NCI-H748 treated with DMSO at 0.1 percent for 48 hours (cell line): ENCODE data around the gene CDK5RAP3.
"Not testable (repeated sequence)": the region's sequence is repeated elsewhere in the genome, so short reads cannot be mapped to it uniquely, and the experiment has no call there.

Experiments used
- DNase-seq: peaks from one replicate; lab custom pipeline; 2025; lab: John Stamatoyannopoulos, UW

CDK5RAP3 gene

GRCh38 chr17:47975189-47975822 is 4.4 kb downstream of the CDK5RAP3 start:
- DNase-seq = no peak

- no peak for DNase-seq
Measured at GRCh38 chr17:47975823-47976205, 4.9 kb downstream of the CDK5RAP3 start.

DNA sequence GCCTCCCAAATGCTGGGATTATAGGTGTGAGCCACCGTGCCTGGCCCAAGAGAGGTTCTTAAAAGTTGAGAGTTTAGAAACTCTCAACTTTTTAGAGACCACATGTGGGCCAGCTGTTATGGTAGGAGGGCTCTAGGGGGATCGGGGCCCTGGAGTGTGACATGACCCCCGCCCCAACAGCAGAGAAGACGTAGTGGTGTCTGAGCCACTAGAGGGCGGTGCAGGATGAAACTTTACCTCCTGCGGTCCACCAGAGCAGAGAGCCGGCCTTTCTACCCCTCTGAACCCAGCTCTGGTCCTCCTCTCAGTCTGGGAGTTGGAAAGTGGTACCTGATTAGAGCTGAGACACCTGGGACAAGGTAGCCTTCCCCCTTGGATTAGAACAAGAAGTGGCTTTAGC is 7.4 kb downstream of the CDK5RAP3 start:
- peak; percentile 8 for DNase-seq

- no peak for DNase-seq
Measured at GRCh38 chr17:47980541-47980940, 9.6 kb downstream of the CDK5RAP3 start.

- no peak for DNase-seq
Measured at GRCh38 chr17:47981462-47981861, 10.5 kb downstream of the CDK5RAP3 start.

GRCh38 chr17:47982091-47982617 is 11.2 kb downstream of the CDK5RAP3 start:
- DNase-seq = no peak

DNA sequence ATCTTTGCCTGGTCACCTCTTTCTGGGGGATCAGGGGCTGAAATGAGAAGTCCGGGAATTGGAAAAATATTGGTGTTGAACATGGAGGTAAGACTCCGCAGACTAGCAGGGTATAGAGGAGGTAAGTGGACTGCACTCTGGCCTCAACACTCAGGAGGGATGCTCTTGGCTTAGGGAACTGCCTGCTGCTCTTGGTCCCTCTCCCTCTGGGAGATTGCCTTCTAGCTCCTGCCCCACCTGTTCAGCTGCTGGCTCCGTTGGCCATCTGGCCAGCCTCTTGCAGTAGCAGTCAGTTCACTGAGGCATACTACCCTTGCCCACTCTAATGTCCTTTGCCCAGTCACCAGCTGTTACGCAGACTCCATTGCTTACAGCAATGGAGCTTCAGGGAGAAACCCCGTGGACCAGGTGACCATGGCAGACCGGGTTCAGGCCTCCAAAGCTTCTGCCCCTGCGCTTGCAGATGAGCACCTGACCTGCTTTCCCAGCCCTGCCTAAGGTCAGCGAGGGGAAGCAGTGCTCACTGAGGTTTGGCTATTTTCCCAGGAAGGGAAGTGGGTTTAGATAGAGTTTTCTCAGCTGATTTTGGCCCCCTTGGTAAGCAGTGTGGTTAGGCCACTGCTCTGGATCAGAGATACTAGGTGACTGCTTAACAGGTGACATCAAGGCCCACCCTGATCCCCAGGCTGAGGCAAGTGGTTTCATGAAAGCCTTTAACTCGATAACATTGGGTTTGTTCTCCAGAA is 11.9 kb downstream of the CDK5RAP3 start:
- no peak for DNase-seq

GRCh38 chr17:47983492-47984223 is 12.7 kb downstream of the CDK5RAP3 start:
- DNase-seq = no peak

- no peak for DNase-seq
Measured at GRCh38 chr17:47986520-47986919, 15.6 kb downstream of the CDK5RAP3 start.

GRCh38 chr17:47987240-47987835 is 16.4 kb downstream of the CDK5RAP3 start:
- DNase-seq = no peak

- not testable (repeated sequence) for DNase-seq
Measured at GRCh38 chr17:47988445-47988844, 17.5 kb downstream of the CDK5RAP3 start.

- no peak for DNase-seq
Measured at GRCh38 chr17:47989159-47989558, 18.2 kb downstream of the CDK5RAP3 start.

DNA sequence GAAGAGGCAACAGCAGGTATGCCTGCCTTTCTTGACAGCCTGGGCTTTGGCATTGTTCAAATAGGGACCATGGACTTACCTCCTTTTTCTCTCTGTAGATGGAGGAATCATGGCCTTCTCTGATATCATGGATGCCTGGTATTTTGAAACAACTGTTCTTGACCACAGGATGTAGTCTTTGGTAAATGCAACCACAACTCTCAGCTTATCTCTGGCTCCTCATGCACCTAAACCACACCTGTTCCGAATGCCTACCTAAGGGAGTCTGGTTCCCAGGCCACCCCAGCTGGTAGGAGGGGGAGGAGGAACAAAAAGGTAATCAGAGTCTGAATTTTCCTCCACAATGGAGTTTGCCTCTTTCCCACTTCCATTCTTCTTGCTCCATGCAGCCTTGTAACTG is 18.8 kb downstream of the CDK5RAP3 start:
- no peak for DNase-seq

- no peak for DNase-seq
Measured at GRCh38 chr17:47990962-47991731, 20.2 kb downstream of the CDK5RAP3 start.

DNA sequence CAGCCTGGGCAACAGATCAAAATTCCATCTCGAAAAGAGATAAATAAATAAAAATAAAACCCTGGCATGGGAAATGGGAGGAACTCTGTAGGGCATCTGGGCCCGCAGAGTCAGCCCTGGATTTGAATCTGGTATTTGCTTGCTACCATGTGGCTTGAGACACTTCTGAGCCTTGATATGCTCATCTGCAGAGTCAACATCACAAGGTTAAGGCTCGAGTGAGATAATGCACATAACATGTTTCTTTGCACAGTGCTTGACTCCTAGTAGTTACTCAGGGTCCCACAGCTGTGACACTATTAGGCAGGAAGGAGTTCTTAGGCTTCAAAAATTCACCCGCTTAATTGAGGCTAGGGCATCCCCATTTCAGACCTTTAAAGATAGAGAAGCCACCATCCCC is 21.3 kb downstream of the CDK5RAP3 start:
- no peak for DNase-seq

- DNase-seq = no peak
Measured at GRCh38 chr17:47993031-47993564, 22.2 kb downstream of the CDK5RAP3 start.

GRCh38 chr17:47993964-47994363 is 23.1 kb downstream of the CDK5RAP3 start:
- no peak for DNase-seq

- no peak for DNase-seq
Measured at GRCh38 chr17:47994724-47995123, 23.8 kb downstream of the CDK5RAP3 start.

DNA sequence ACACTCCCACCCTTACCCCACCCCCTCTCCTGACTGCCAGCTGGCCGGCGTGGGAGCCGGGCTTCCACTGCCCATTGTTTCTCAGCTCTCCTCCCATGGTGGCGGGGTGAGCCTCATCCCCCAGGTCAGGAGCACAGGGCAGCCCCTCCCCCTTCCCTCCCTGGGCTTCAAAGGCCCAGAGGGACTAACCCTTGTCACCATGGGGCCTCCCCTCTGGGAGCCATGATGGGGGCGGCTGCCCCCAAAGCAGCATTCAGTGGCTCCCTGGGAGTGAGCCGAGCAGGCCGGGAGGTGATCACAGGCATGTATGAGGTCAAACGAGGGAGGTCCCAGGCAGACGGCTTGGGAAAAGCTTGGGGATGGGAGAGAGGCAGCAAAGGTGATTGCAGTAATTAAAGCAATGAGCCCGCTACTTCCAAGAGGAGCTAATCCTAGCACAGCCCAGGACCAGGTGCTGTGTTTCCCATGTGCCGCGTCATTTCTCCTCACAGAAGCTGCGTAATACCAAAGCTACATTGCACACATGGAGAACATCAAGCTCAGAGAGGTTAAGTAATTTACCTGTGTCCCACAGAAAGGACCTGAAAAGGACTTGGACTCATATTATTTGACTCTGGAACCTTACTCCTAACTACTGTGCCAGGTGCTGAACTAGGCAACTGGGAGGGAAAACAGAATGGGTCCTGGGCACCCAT is 24.5 kb downstream of the CDK5RAP3 start:
- no peak for DNase-seq

- DNase-seq = no peak
Measured at GRCh38 chr17:47996201-47996600, 25.3 kb downstream of the CDK5RAP3 start.

- no peak for DNase-seq
Measured at GRCh38 chr17:47997586-47997985, 26.7 kb downstream of the CDK5RAP3 start.
